Measurements from ENCODE around the gene TSPAN19.

Gene TSPAN19

DNA sequence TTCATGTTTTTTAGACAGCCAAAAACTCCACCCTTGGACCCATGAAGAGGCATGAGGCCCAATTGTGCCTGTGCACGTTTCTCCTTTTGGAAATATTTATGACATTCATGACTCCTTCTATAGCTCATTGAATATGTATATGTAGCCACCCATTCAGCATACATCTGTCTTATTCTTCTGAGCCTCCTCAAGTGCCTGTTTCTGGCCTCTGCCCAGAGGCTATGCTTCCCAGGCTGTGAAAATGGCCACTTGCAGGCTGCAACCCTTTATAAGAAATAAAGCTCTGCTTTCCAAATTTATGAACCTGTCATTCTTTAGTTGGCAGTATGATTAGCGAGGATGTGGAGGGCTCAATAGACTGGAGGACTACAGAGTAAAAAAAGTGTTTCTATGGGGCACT, 35.3 kb downstream of the TSPAN19 start:
- DNase-seq (ENCODE audit: low spot score) = no peak

DNA sequence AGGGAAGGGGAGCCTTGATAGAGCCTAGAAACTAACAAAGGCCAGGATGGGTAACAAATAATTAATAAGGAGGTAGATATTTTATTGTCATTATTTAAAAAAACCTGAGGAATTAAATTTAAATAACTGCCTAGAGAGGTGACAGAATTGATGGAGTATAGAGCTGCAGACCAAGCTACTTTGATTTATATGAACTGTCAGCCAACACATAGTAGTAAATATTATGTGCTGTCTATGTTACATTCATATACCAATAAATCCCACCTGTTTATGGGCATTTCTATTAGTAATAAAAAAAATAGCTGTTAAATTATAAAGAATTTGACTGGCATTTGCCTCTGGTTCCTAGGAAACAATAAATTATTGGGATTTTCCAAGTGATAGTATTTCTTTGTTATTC, 37.7 kb downstream of the TSPAN19 start:
- DNase-seq (ENCODE audit: low spot score) = no peak

DNA sequence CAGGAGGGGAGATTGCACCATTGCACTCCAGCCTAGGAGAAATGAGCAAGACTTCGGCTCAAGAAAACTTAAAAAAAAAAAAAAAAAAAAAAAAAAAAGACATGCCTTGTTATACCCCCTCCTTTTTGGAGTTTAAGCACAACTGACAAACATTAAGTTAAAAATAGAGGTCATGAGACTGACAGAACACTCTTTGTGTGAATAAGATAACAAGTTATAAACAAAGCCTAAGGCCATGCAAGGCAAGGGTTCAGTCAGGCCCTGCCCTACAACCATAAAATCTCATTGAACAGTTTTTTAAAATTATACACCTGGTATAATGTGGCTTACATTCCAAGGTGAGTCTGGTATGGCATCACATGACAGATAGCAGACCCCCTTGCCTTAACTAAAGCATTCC, 39.3 kb downstream of the TSPAN19 start:
- no peak for DNase-seq (ENCODE audit: low spot score)

DNA sequence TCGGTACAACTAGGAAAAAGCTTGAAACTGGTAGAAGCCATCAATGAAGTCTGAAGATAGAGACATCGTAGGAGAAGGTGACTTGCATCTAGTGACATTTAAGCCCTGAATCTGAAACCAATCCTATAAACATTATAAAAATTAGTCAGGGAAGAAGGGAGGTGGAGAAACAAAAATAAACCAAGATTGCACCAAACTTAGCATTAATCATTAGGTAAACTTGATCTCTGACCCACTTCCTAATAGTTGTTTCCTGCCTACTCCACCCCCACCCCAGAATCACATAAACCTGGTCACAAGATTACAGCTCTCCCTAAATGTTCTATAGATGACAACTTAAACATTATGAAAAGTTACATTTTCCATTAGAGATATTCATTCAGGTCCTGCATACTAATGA, 40.4 kb downstream of the TSPAN19 start:
- no peak for DNase-seq (ENCODE audit: low spot score)

DNA sequence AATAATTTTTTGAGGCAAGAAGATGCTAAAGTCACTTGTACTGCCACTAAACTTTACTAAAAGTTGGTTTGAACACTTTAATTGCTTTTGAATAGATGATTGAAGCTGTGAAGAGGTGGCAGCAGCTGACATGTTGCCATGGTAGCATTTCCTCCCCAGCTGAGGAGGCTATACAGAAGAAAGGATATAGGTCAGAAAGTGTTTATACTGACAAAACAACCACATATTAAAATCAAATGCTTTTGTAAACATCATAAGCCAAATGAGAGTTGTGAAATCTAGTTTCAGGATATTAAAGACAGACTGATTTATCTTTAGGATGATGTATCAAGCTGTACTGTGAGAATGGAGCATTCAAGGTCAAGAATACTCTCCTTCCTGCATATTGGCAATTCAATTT, 41.7 kb downstream of the TSPAN19 start:
- DNase-seq (ENCODE audit: low spot score) = no peak

DNA sequence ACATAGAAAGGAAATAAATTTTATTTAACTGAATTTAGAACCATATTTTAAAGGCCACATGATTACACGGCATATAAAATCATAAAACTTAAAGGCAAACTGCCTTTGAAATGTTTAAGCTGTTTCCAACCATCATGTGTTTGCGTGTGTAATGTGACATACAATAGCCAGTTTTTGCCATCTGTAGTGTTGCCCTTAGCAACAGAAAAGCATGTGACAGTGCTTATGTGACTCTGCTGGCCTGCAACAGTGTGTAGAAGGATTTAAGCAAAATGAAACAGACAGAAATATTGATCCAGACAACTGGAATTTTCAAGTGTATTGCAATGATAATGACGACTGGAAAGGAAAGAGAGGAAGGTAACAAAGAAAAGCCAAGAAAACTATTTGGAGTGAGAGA, 49.5 kb downstream of the TSPAN19 start:
- DNase-seq (ENCODE audit: low spot score) = peak; percentile 24

DNA sequence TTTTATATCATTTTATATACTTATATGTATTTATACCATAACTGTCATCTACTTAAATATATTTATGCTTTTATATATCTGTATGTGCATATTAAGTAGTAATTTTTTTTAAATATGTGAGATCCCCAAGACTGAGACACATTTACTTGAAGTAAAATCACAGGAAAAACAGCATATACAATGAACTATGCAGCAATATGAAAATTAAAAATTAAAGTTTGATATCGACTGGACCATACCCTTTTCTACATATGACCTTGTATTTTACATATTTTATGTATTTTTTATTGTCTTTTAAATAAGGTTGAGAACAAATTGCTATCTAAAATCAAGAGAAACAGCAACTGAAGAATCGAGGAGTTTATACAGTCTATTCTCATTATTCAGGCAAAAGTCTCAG, 50.0 kb downstream of the TSPAN19 start:
- DNase-seq (ENCODE audit: low spot score) = no peak

DNA sequence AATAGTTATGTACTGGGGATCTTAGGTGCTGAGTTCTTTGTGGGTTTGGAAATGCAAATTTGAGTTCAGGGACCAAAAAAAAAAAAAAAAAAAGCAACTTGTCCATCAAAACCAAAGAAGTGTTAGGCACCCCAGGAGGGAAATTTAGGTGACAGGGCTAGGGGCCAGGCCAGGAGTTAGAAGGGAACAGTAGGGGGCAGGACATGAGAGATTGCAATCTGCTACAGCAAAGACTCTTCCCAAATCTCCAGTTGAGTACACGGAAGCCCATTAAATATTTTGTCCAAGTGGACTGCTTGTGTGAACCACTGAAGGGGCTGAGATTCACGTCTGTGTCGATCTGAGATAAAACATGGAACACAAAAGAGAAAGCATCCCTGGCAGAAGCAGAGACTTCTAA, 52.8 kb downstream of the TSPAN19 start:
- no peak for DNase-seq (ENCODE audit: low spot score)

DNA sequence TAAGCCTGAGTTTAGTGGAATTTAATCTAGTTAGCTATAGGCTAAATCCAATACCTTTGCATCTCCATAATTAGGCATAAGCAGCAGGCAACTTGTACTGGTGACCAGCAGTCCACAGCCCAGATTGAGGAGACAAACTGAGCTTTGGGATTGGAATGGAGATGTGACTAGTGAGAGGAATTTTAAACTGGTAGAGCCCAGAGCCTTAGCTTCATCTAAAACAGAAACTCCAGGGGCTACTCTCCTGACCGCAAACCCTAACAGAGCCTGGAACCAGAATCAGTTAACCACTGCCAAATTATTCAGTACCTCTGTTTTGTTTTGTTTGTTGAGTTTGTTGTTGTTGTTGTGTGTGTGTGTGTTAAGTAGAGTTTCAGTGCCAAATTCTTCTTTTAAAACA, 53.2 kb downstream of the TSPAN19 start:
- no peak for DNase-seq (ENCODE audit: low spot score)

DNA sequence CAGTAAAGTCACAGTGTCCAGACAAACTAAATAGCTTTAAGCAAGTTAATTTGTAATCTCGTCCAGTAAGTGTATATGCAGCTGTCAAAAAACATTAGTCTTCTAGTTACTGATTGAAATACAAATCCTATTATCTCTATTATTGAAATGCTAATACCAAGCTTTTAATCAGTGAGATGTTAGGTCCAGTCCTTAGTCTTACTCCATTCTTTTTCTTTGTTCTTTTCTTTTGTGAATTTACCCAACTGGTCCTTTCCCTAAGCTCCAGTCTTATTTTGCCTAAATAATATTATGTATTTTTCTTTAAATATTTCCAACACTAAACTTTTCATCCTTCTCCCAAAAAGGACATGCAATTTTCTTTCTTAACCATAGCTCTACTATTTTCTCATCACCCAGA, 57.2 kb downstream of the TSPAN19 start:
- DNase-seq (ENCODE audit: low spot score) = no peak

DNA sequence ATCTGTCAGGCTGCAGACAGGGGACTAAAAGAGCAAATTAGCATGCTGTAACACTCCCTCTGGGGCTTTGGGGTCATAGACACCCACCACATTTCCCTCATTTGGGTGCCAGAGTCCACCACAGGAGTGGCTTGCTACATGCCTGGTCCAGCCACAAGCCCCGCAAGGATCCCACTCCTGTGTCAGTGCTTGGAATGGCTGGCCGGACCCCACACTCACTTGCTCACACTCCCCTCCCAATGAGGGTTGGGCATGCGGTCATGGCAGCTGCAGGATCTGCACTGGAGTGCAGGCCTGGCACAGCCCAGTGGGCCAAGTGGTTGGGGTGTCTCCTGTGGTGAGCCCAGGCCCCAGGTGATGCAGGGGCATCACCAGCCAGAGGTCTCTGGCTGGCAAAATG, 59.9 kb downstream of the TSPAN19 start:
- DNase-seq (ENCODE audit: low spot score) = no peak

DNA sequence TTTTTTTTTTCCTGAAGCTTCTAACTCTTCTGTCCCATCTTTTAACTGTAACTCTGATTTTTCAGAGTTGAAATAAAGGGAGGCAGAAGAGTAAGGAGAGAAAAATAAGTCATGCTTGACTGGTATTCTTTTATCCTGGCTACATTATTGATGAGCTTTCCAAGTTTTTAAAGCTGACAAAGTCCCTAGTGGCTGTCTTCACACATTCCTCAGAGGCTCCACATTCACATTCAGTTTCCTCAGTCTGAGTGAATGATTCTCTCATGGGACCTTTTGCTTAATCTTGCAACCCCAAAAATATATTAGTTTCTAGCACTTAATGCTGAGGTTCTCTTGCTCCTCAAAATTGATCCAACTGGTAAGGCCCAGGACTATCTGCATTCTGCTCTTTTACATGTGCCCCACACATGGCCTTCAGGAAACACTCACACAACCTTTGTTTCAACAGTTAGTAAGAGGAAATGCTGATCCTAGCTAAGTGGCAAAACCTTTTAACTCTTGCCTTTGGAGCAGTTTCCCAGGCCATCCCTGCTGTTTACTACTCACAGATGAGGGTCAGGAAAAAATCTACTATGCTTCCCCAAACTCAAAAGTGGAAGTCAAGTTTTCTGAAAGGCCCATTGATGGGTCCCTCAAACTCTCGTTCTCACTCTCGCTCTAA, 61.8 kb downstream of the TSPAN19 start:
- no peak for DNase-seq (ENCODE audit: low spot score)

DNA sequence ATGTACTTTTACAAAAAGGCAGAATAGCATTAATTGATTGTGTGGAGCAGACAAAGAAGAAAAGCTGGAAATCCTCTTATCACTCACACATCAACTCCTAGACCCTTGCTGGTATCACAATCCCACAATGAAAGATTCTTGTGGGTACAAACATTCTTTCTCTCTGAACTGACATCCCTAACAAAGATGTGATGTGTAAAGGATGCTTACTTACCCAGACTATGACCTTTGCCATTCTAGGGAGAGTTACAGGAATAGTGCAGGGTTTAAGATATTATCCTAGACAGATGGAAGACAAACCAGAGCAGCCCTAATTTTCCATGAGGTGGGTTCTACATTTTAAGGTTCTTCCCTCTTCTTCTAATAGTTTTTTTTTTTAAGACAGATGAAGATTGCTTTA, 63.1 kb downstream of the TSPAN19 start:
- DNase-seq (ENCODE audit: low spot score) = no peak

DNA sequence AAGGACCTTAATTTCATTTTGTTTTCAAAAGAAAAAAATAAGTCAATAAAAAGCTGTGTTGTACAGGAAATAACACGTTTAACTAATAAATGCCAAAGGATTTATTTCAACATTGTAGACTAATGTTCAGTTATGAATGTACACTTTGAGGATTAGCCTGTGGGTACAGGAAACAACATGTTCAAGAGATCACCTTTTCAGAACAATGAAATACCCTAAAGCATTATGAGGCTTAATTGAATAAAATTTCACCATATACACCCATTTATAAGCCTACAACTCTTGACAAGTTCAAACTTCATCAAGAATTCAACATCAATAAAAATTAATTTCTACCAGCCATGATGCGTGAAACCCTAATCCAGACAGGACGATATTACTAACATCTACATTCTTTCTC, 66.9 kb downstream of the TSPAN19 start:
- no peak for DNase-seq (ENCODE audit: low spot score)

Data from putamen (tissue), 1 donor.